GM21723 (cell line): ENCODE results near the gene MEPCE.
A peak's percentile ranks its signal among the peaks of the same experiment; 100 is the strongest.

Experiments used
- ATAC-seq: cut with Tn5 transposase; IDR thresholded peaks from one replicate; pipeline ENCODE4 v1.9.1; 2021; ENCODE audit warnings: mild to moderate bottlenecking, moderate library complexity; ENCODE audit not compliant: unreplicated experiment

MEPCE gene

GRCh38 chr7:100481466-100481865, 51.8 kb downstream of the MEPCE start:
- ATAC-seq = no peak

GRCh38 chr7:100482728-100483089, 53.1 kb downstream of the MEPCE start:
- ATAC-seq = no peak

DNA sequence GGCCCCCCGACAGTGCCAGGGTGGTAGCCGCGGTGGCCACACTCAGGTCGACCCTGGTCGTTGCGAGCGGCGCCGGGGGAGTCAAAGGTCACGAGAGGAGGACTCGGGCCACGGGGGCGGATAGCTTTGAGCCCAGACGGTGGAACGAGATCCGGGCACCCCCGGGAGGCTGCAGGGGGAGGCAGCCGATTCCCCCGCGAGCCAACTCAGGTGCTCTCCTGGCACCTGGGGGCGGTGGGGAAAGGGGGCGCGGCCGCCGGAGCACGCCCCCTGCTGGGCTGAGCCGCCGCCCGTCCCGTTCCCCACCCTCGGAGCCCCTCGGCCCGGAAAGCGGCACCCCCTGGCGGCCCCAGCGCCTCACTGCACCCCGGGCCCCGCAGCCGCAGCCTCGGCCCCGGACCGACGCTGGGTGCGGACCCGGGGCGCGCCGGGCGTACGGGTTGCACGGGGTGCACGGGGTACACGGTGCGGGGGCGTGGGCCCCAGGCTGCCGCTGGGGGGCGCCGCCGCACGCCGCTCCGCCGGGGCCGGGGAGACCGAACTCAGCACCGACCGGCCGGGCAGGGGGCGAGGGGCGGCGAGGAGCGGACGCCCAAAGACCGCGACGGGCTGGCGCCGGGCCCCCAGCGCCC, 53.6 kb downstream of the MEPCE start:
- ATAC-seq = peak; percentile 45
